Measurements from ENCODE around the gene CBFA2T2. TPM values are rescaled to one million over a fixed set of nuclear protein-coding genes. Genes with fewer than 3 reads are reported as not detected.
"Not testable (repeated sequence)": the region's sequence is repeated elsewhere in the genome, so short reads cannot be mapped to it uniquely, and the experiment has no call there.

Gene CBFA2T2
- total and polyA plus RNA-seq, 2 experiments from 2014 or later = 29.2 to 33.1 TPM

DNA sequence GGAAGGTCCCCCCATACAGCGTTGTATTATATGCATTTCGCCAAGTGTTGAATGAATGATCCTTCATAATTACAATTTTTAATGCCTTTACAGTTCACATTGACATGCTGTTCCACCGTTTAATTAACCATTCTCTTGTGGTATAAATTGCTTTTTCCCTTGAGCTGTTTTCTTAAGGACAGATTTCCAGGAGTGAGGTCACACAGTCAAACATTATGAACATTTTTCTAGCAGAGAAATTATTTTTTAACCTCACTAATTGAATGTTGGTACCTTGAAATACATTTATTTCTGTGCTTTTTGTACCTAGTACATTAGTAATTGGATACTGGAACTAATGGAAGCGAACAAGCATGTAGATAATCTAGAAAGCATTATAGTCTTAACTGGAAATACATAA, 95.5 kb downstream of the CBFA2T2 start:
- no peak for DNase-seq (ENCODE audit: low spot score)

DNA sequence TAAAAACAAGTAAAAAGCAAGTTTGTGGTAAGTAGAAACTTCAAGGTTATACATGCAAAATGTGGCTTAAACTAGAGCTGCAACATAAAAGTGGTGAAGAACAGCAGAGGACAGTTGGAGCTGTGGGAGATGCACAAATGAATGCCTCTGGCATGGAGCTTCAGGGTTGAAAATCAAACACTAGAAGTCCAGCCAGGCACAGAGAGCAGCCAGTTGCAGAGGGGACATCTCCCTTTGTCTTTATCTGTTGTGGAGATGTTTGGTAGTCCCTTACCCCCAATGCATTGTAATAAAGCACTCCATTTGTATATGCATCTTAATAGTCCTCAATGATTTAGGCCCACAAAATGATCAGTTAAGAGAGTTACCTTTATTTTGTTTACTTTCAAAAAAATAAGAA, 99.2 kb downstream of the CBFA2T2 start:
- Histone ChIP-seq H3K4me2 (no peak overlapping the region), H3K27me3 (no peaks in the 10 kb centered on the region), H3K79me2 (peaks cover 68% of the 10 kb centered on the region), H2AFZ (no peak overlapping the region), H4K20me1 (ENCODE audit: insufficient read depth, poor library complexity, severe bottlenecking) (peaks cover 12% of the 10 kb centered on the region), H3K4me1 (ENCODE audit: insufficient read depth) (no peaks in the 10 kb centered on the region), H3K9me3 (ENCODE audit: low read depth) (no peaks in the 10 kb centered on the region), H3K9me2 (replicated peaks; ENCODE audit: insufficient read depth) (no peaks in the 10 kb centered on the region), H3K27ac (no peak overlapping the region), H3K4me3 (no peak overlapping the region), H3K36me3 (replicated peaks; ENCODE audit: insufficient read depth, low read depth) (no peaks in the 10 kb centered on the region)
- TF ChIP-seq, protein P1, sequence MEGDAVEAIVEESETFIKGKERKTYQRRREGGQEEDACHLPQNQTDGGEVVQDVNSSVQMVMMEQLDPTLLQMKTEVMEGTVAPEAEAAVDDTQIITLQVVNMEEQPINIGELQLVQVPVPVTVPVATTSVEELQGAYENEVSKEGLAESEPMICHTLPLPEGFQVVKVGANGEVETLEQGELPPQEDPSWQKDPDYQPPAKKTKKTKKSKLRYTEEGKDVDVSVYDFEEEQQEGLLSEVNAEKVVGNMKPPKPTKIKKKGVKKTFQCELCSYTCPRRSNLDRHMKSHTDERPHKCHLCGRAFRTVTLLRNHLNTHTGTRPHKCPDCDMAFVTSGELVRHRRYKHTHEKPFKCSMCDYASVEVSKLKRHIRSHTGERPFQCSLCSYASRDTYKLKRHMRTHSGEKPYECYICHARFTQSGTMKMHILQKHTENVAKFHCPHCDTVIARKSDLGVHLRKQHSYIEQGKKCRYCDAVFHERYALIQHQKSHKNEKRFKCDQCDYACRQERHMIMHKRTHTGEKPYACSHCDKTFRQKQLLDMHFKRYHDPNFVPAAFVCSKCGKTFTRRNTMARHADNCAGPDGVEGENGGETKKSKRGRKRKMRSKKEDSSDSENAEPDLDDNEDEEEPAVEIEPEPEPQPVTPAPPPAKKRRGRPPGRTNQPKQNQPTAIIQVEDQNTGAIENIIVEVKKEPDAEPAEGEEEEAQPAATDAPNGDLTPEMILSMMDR (IDR thresholded peaks at IDR 0.05; ENCODE audit: poor library complexity) = no peak
- TF ChIP-seq EZH2phosphoT487 (IDR thresholded peaks at IDR 0.05; ENCODE audit: low read depth, severe bottlenecking, unreplicated experiment) (no peak), EZH2 (IDR thresholded peaks at IDR 0.05; ENCODE audit: borderline replicate concordance) (no peak)
- no peak for DNase-seq (ENCODE audit: low spot score)

More for the DNA sequence above, 95.5 kb downstream of the CBFA2T2 start:
- H3K9me2 ChIP-seq (replicated peaks; ENCODE audit: insufficient read depth) = no peaks in the 10 kb centered on the region
- no peak overlapping the region for H3K27ac ChIP-seq
- TF ChIP-seq EZH2 (IDR thresholded peaks at IDR 0.05; ENCODE audit: borderline replicate concordance) (no peak), EZH2phosphoT487 (IDR thresholded peaks at IDR 0.05; ENCODE audit: low read depth, severe bottlenecking, unreplicated experiment) (no peak)
- TF ChIP-seq, protein P1 (IDR thresholded peaks at IDR 0.05; ENCODE audit: poor library complexity) = no peak
- peaks cover 16% of the 10 kb centered on the region for H4K20me1 ChIP-seq (ENCODE audit: insufficient read depth, poor library complexity, severe bottlenecking)
- no peak overlapping the region for H3K4me3 ChIP-seq
- no peaks in the 10 kb centered on the region for H3K36me3 ChIP-seq (replicated peaks; ENCODE audit: insufficient read depth, low read depth)
- no peaks in the 10 kb centered on the region for H3K4me1 ChIP-seq (ENCODE audit: insufficient read depth)
- H3K9me3 ChIP-seq (ENCODE audit: low read depth) = no peaks in the 10 kb centered on the region
- 90% methylated on average over 4 of the region's 4 CpGs for WGBS (ENCODE audit: low lambda C conversion rate, missing lambda C conversion rate)
- no peak overlapping the region for H3K4me2 ChIP-seq
- H2AFZ ChIP-seq = no peak overlapping the region
- H3K27me3 ChIP-seq = no peaks in the 10 kb centered on the region
- peaks cover 84% of the 10 kb centered on the region for H3K79me2 ChIP-seq

DNA sequence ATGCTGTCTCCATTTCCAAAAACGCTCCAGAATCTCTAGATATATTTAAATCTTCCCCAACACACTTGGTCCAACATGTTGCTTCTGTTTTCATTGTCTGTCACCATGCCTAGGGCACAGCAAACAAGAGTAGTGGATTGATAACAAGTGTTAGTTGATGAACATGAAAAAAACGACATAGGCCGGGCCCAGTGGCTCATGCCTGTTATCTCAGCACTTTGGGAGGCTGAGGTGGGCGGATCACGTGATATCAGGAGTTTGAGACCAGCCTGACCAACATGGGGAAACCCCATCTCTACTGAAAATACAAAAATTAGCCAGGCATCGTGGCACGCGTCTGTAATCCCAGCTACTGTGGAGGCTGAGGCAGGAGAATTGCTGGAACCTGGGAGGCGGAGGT, 102.0 kb downstream of the CBFA2T2 start:
- H3K9me2 ChIP-seq (replicated peaks; ENCODE audit: insufficient read depth); H2AFZ ChIP-seq; H3K27me3 ChIP-seq; H3K36me3 ChIP-seq (replicated peaks; ENCODE audit: insufficient read depth, low read depth); DNase-seq (ENCODE audit: low spot score); H3K4me3 ChIP-seq; H4K20me1 ChIP-seq (ENCODE audit: insufficient read depth, poor library complexity, severe bottlenecking); H3K4me2 ChIP-seq; H3K4me1 ChIP-seq (ENCODE audit: insufficient read depth); H3K27ac ChIP-seq; H3K9me3 ChIP-seq (ENCODE audit: low read depth): not testable (repeated sequence)
- WGBS (ENCODE audit: low lambda C conversion rate, missing lambda C conversion rate) = 90% methylated on average over 9 of the region's 9 CpGs
- peaks cover 58% of the 10 kb centered on the region for H3K79me2 ChIP-seq

DNA sequence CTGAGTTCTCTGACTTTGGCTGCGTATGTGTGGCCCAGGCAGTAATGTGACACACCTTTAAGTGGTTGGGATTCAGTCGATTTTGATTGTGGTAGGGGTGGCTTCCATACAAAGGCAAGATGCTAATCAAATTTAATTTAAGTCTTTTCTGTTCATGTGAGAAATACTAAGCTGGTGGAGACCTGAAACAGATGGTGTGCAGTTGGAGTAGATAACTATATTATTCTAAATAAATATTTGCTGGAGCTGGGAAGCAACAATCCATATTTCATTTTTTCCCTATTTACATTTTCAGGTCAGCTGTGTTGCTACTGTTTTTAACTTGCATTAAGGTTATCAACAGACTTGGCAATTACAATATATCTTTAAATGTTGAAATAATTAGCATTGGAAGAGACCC, 104.8 kb downstream of the CBFA2T2 start:
- Histone ChIP-seq H3K9me2 (replicated peaks; ENCODE audit: insufficient read depth) (no peaks in the 10 kb centered on the region), H3K4me3 (no peak overlapping the region), H3K79me2 (peaks cover 43% of the 10 kb centered on the region), H2AFZ (no peak overlapping the region), H3K36me3 (replicated peaks; ENCODE audit: insufficient read depth, low read depth) (no peaks in the 10 kb centered on the region), H3K27me3 (no peaks in the 10 kb centered on the region), H3K9me3 (ENCODE audit: low read depth) (no peaks in the 10 kb centered on the region), H3K27ac (no peak overlapping the region), H3K4me1 (ENCODE audit: insufficient read depth) (no peaks in the 10 kb centered on the region), H3K4me2 (no peak overlapping the region), H4K20me1 (ENCODE audit: insufficient read depth, poor library complexity, severe bottlenecking) (no peaks in the 10 kb centered on the region)
- DNase-seq (ENCODE audit: low spot score) = no peak
- TF ChIP-seq EZH2 (IDR thresholded peaks at IDR 0.05; ENCODE audit: borderline replicate concordance) (no peak), EZH2phosphoT487 (IDR thresholded peaks at IDR 0.05; ENCODE audit: low read depth, severe bottlenecking, unreplicated experiment) (no peak)
- TF ChIP-seq, protein P1 (IDR thresholded peaks at IDR 0.05; ENCODE audit: poor library complexity) = no peak
- WGBS (ENCODE audit: low lambda C conversion rate, missing lambda C conversion rate) = 93% methylated on average over 2 of the region's 2 CpGs

Measured in hepatocyte (in vitro differentiated cells).